ENCODE data around the gene ZNF578. TPM values are rescaled to one million over a fixed set of nuclear protein-coding genes. Genes with fewer than 3 reads are reported as not detected.
"Not testable (repeated sequence)": the region's sequence is repeated elsewhere in the genome, so short reads cannot be mapped to it uniquely, and the experiment has no call there.

ZNF578 gene
- total RNA-seq, 1 experiment from 2014 or later = 0.04 TPM

- Histone ChIP-seq H3K27ac (ENCODE audit: low read length) (no peak overlapping the region), H2AFZ (ENCODE audit: low read length) (no peak overlapping the region), H3K4me2 (ENCODE audit: low read depth, low read length, poor library complexity, severe bottlenecking) (no peak overlapping the region), H3K9ac (ENCODE audit: low read length) (no peak overlapping the region), H3K4me1 (ENCODE audit: low read length) (peaks cover 6% of the 10 kb centered on the region), H3K27me3 (ENCODE audit: low read length) (no peaks in the 10 kb centered on the region), H3K36me3 (ENCODE audit: insufficient read depth, low read length) (no peaks in the 10 kb centered on the region), H3K4me3 (ENCODE audit: low read length) (no peak overlapping the region), H4K20me1 (ENCODE audit: insufficient read depth, low read depth, low read length) (no peaks in the 10 kb centered on the region), H3K9me2 (replicated peaks; ENCODE audit: insufficient read depth, low read length) (no peaks in the 10 kb centered on the region), H3K9me3 (ENCODE audit: low read length) (0 out of 2 replicates have a peak, but pooled peaks cover 4% of the 10 kb centered on the region), H3K79me2 (ENCODE audit: low read length) (peaks cover under 1% of the 10 kb centered on the region)
- no peak for DNase-seq
Observed at GRCh38 chr19:52522551-52522950, 69.2 kb downstream of the ZNF578 start.

GRCh38 chr19:52524086-52524485, 70.7 kb downstream of the ZNF578 start:
- H3K4me2 ChIP-seq (ENCODE audit: low read depth, low read length, poor library complexity, severe bottlenecking) = no peak overlapping the region
- no peak overlapping the region for H3K4me3 ChIP-seq (ENCODE audit: low read length)
- peaks cover 16% of the 10 kb centered on the region for H3K79me2 ChIP-seq (ENCODE audit: low read length)
- H4K20me1 ChIP-seq (ENCODE audit: insufficient read depth, low read depth, low read length) = no peaks in the 10 kb centered on the region
- H3K9me3 ChIP-seq (ENCODE audit: low read length) = 0 out of 2 replicates have a peak, but pooled peaks cover 4% of the 10 kb centered on the region
- no peak overlapping the region for H3K9ac ChIP-seq (ENCODE audit: low read length)
- no peak overlapping the region for H2AFZ ChIP-seq (ENCODE audit: low read length)
- no peak overlapping the region for H3K27ac ChIP-seq (ENCODE audit: low read length)
- no peaks in the 10 kb centered on the region for H3K27me3 ChIP-seq (ENCODE audit: low read length)
- H3K36me3 ChIP-seq (ENCODE audit: insufficient read depth, low read length) = peaks cover 2% of the 10 kb centered on the region; the same call in 1 of the 2 replicates
- peaks cover 15% of the 10 kb centered on the region for H3K4me1 ChIP-seq (ENCODE audit: low read length)
- no peak for DNase-seq
- H3K9me2 ChIP-seq (replicated peaks; ENCODE audit: insufficient read depth, low read length) = no peaks in the 10 kb centered on the region

- H2AFZ ChIP-seq (ENCODE audit: low read length) = peak within 1 kb of the TSS; percentile 100
- peak; percentile 99 for DNase-seq
- peaks cover 20% of the 10 kb centered on the region for H3K36me3 ChIP-seq (ENCODE audit: insufficient read depth, low read length)
- peaks cover 47% of the 10 kb centered on the region for H3K79me2 ChIP-seq (ENCODE audit: low read length)
- peak within 1 kb of the TSS; percentile 97 for H3K4me2 ChIP-seq (ENCODE audit: low read depth, low read length, poor library complexity, severe bottlenecking)
- no peaks in the 10 kb centered on the region for H3K9me2 ChIP-seq (replicated peaks; ENCODE audit: insufficient read depth, low read length)
- 0 out of 2 replicates have a peak, but pooled peaks cover 4% of the 10 kb centered on the region for H3K9me3 ChIP-seq (ENCODE audit: low read length)
- H3K27me3 ChIP-seq (ENCODE audit: low read length) = no peaks in the 10 kb centered on the region
- peak within 1 kb of the TSS; percentile 91 for H3K4me3 ChIP-seq (ENCODE audit: low read length)
- H4K20me1 ChIP-seq (ENCODE audit: insufficient read depth, low read depth, low read length) = no peaks in the 10 kb centered on the region
- H3K4me1 ChIP-seq (ENCODE audit: low read length) = peaks cover 19% of the 10 kb centered on the region
- H3K9ac ChIP-seq (ENCODE audit: low read length) = peak within 1 kb of the TSS; percentile 81
- H3K27ac ChIP-seq (ENCODE audit: low read length) = peak within 1 kb of the TSS; percentile 51
Observed at GRCh38 chr19:52527134-52527955, 74.0 kb downstream of the ZNF578 start, which contains the start of gene ZNF808. TSS of gene ZNF808 (plus strand) at chr19:52527668. CDS start at chr19:52543285, 15,617 bp downstream.

- peaks cover 24% of the 10 kb centered on the region for H3K36me3 ChIP-seq (ENCODE audit: insufficient read depth, low read length)
- peak; percentile 71 for DNase-seq
- no peaks in the 10 kb centered on the region for H3K9me2 ChIP-seq (replicated peaks; ENCODE audit: insufficient read depth, low read length)
- H2AFZ ChIP-seq (ENCODE audit: low read length) = peak overlapping the region; percentile 64; the same call in 1 of the 2 replicates
- peaks cover 53% of the 10 kb centered on the region for H3K79me2 ChIP-seq (ENCODE audit: low read length)
- peak overlapping the region; percentile 95 for H3K4me2 ChIP-seq (ENCODE audit: low read depth, low read length, poor library complexity, severe bottlenecking)
- H3K4me3 ChIP-seq (ENCODE audit: low read length) = peak overlapping the region; percentile 83
- H4K20me1 ChIP-seq (ENCODE audit: insufficient read depth, low read depth, low read length) = no peaks in the 10 kb centered on the region
- no peaks in the 10 kb centered on the region for H3K27me3 ChIP-seq (ENCODE audit: low read length)
- H3K4me1 ChIP-seq (ENCODE audit: low read length) = peaks cover 19% of the 10 kb centered on the region
- peak overlapping the region; percentile 51 for H3K27ac ChIP-seq (ENCODE audit: low read length)
- peak overlapping the region; percentile 81 for H3K9ac ChIP-seq (ENCODE audit: low read length)
- H3K9me3 ChIP-seq (ENCODE audit: low read length) = 0 out of 2 replicates have a peak, but pooled peaks cover 4% of the 10 kb centered on the region
Observed at GRCh38 chr19:52527956-52528351, 74.6 kb downstream of the ZNF578 start.

GRCh38 chr19:52532480-52532879, 79.1 kb downstream of the ZNF578 start:
- Histone ChIP-seq H3K27me3 (ENCODE audit: low read length) (no peaks in the 10 kb centered on the region), H2AFZ (ENCODE audit: low read length) (no peak overlapping the region), H3K36me3 (ENCODE audit: insufficient read depth, low read length) (peaks cover 38% of the 10 kb centered on the region), H4K20me1 (ENCODE audit: insufficient read depth, low read depth, low read length) (no peaks in the 10 kb centered on the region), H3K9me3 (ENCODE audit: low read length) (no peaks in the 10 kb centered on the region), H3K9ac (ENCODE audit: low read length) (no peak overlapping the region), H3K4me1 (ENCODE audit: low read length) (peaks cover 27% of the 10 kb centered on the region), H3K27ac (ENCODE audit: low read length) (no peak overlapping the region), H3K79me2 (ENCODE audit: low read length) (peaks cover 93% of the 10 kb centered on the region), H3K9me2 (replicated peaks; ENCODE audit: insufficient read depth, low read length) (no peaks in the 10 kb centered on the region), H3K4me2 (ENCODE audit: low read depth, low read length, poor library complexity, severe bottlenecking) (no peak overlapping the region), H3K4me3 (ENCODE audit: low read length) (no peak overlapping the region)
- no peak for DNase-seq

GRCh38 chr19:52533901-52534300, 80.5 kb downstream of the ZNF578 start:
- no peaks in the 10 kb centered on the region for H4K20me1 ChIP-seq (ENCODE audit: insufficient read depth, low read depth, low read length)
- peaks cover 40% of the 10 kb centered on the region for H3K36me3 ChIP-seq (ENCODE audit: insufficient read depth, low read length)
- H3K4me1 ChIP-seq (ENCODE audit: low read length) = peaks cover 20% of the 10 kb centered on the region
- no peak for DNase-seq
- H3K4me3 ChIP-seq (ENCODE audit: low read length) = no peak overlapping the region
- H3K27ac ChIP-seq (ENCODE audit: low read length) = no peak overlapping the region
- no peak overlapping the region for H2AFZ ChIP-seq (ENCODE audit: low read length)
- H3K79me2 ChIP-seq (ENCODE audit: low read length) = peaks cover 93% of the 10 kb centered on the region
- H3K9ac ChIP-seq (ENCODE audit: low read length) = no peak overlapping the region
- H3K4me2 ChIP-seq (ENCODE audit: low read depth, low read length, poor library complexity, severe bottlenecking) = no peak overlapping the region
- no peaks in the 10 kb centered on the region for H3K27me3 ChIP-seq (ENCODE audit: low read length)
- H3K9me2 ChIP-seq (replicated peaks; ENCODE audit: insufficient read depth, low read length) = no peaks in the 10 kb centered on the region
- H3K9me3 ChIP-seq (ENCODE audit: low read length) = no peaks in the 10 kb centered on the region

- Histone ChIP-seq H3K4me1 (ENCODE audit: low read length) (peaks cover 14% of the 10 kb centered on the region; the same call in 1 of the 2 replicates), H3K79me2 (ENCODE audit: low read length) (peaks cover 93% of the 10 kb centered on the region), H3K36me3 (ENCODE audit: insufficient read depth, low read length) (peaks cover 44% of the 10 kb centered on the region), H3K4me2 (ENCODE audit: low read depth, low read length, poor library complexity, severe bottlenecking) (peak overlapping the region; percentile 76), H3K4me3 (ENCODE audit: low read length) (peak overlapping the region; percentile 71), H3K9ac (ENCODE audit: low read length) (peak overlapping the region; percentile 72)
- H3K27ac ChIP-seq (ENCODE audit: low read length); DNase-seq; H3K9me2 ChIP-seq (replicated peaks; ENCODE audit: insufficient read depth, low read length); H3K27me3 ChIP-seq (ENCODE audit: low read length); H4K20me1 ChIP-seq (ENCODE audit: insufficient read depth, low read depth, low read length); H3K9me3 ChIP-seq (ENCODE audit: low read length); H2AFZ ChIP-seq (ENCODE audit: low read length): not testable (repeated sequence)
Observed at GRCh38 chr19:52535385-52535770, 82.0 kb downstream of the ZNF578 start.

GRCh38 chr19:52535771-52536447, 82.6 kb downstream of the ZNF578 start:
- peak overlapping the region; percentile 72 for H3K9ac ChIP-seq (ENCODE audit: low read length)
- peaks cover 14% of the 10 kb centered on the region; the same call in 1 of the 2 replicates for H3K4me1 ChIP-seq (ENCODE audit: low read length)
- H3K36me3 ChIP-seq (ENCODE audit: insufficient read depth, low read length) = peaks cover 45% of the 10 kb centered on the region
- H3K79me2 ChIP-seq (ENCODE audit: low read length) = peaks cover 93% of the 10 kb centered on the region
- H4K20me1 ChIP-seq (ENCODE audit: insufficient read depth, low read depth, low read length) = no peaks in the 10 kb centered on the region
- DNase-seq = peak; percentile 96
- peak overlapping the region; percentile 71 for H3K4me3 ChIP-seq (ENCODE audit: low read length)
- no peaks in the 10 kb centered on the region for H3K9me3 ChIP-seq (ENCODE audit: low read length)
- peak overlapping the region; percentile 76 for H3K4me2 ChIP-seq (ENCODE audit: low read depth, low read length, poor library complexity, severe bottlenecking)
- H3K27ac ChIP-seq (ENCODE audit: low read length) = peak overlapping the region; percentile 10; the same call in 1 of the 2 replicates
- no peaks in the 10 kb centered on the region for H3K27me3 ChIP-seq (ENCODE audit: low read length)
- H3K9me2 ChIP-seq (replicated peaks; ENCODE audit: insufficient read depth, low read length) = no peaks in the 10 kb centered on the region
- no peak overlapping the region; the same call in 1 of the 2 replicates for H2AFZ ChIP-seq (ENCODE audit: low read length)
